ENCODE data around the gene C16orf92. TPM values are rescaled to one million over a fixed set of nuclear protein-coding genes. Genes with fewer than 3 reads are reported as not detected.
"Not testable (repeated sequence)": the region's sequence is repeated elsewhere in the genome, so short reads cannot be mapped to it uniquely, and the experiment has no call there.

Gene C16orf92
- total RNA-seq, 1 experiment from 2014 or later: not detected

DNA sequence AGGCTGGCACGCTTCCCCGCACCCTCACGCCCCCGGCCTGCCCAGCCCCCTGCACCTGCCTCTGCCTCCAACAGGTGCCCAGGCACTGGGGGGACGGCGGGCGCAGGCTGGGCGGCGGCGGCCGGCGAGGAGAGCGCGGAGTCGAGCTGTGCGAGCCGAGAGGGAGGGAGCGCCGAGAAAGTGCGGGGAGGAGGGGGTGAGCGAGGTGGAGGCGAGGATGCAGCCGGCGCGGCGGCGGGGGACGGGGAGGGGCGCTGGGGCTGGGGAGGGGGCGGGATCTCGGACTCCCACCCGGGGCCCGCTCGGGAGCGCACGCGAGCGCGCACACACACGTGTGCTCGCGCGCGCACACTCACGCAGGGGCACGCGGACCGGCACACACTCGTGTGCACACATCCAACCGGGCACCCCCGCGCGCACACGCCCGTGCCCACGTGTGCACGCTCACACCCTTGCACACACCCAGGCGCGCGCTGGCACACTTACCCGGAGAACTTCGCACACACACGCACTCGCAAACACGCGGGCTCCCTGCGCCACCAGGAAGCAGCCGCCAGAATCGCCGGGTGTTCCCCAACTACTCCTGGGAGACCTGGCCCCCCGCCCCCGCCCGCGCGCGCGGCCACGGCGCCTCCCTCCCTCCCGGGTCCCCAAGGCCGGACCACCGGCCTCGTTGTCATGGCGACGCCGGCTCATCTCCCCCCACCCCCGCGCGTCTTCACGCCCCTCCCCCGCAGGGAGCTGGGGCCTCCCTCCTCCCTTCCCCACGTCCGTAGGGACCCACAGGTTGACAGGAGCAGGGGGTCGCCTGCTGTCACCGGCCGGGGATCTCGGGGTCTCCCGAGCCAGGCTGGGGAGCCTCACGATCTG lies 11.9 kb upstream of the C16orf92 start, which contains the start of gene DOC2A:
TSS of gene DOC2A (minus strand) at position 184 of the 870 bp plus-strand sequence. CDS start 805 bp downstream, outside the sequence.
- intact Hi-C loops (cut with micrococcal nuclease; ENCODE audit: unreplicated experiment): no loop called here
- TF ChIP-seq SIN3A (IDR thresholded peaks at IDR 0.05; ENCODE audit: borderline replicate concordance, insufficient read depth, low read depth, low read length) (no peak), POLR2AphosphoS5 (IDR thresholded peaks at IDR 0.05; ENCODE audit: low read depth, low read length) (no peak), TCF7L2 (IDR thresholded peaks at IDR 0.05; ENCODE audit: low read depth, low read length) (no peak)
- TF ChIP-seq, protein P1, sequence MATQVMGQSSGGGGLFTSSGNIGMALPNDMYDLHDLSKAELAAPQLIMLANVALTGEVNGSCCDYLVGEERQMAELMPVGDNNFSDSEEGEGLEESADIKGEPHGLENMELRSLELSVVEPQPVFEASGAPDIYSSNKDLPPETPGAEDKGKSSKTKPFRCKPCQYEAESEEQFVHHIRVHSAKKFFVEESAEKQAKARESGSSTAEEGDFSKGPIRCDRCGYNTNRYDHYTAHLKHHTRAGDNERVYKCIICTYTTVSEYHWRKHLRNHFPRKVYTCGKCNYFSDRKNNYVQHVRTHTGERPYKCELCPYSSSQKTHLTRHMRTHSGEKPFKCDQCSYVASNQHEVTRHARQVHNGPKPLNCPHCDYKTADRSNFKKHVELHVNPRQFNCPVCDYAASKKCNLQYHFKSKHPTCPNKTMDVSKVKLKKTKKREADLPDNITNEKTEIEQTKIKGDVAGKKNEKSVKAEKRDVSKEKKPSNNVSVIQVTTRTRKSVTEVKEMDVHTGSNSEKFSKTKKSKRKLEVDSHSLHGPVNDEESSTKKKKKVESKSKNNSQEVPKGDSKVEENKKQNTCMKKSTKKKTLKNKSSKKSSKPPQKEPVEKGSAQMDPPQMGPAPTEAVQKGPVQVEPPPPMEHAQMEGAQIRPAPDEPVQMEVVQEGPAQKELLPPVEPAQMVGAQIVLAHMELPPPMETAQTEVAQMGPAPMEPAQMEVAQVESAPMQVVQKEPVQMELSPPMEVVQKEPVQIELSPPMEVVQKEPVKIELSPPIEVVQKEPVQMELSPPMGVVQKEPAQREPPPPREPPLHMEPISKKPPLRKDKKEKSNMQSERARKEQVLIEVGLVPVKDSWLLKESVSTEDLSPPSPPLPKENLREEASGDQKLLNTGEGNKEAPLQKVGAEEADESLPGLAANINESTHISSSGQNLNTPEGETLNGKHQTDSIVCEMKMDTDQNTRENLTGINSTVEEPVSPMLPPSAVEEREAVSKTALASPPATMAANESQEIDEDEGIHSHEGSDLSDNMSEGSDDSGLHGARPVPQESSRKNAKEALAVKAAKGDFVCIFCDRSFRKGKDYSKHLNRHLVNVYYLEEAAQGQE (IDR thresholded peaks at IDR 0.05; ENCODE audit: insufficient read depth in 1 of 2, low read depth in 2 of 2, low read length in 1 of 2): no peak
- TF ChIP-seq, protein P2, sequence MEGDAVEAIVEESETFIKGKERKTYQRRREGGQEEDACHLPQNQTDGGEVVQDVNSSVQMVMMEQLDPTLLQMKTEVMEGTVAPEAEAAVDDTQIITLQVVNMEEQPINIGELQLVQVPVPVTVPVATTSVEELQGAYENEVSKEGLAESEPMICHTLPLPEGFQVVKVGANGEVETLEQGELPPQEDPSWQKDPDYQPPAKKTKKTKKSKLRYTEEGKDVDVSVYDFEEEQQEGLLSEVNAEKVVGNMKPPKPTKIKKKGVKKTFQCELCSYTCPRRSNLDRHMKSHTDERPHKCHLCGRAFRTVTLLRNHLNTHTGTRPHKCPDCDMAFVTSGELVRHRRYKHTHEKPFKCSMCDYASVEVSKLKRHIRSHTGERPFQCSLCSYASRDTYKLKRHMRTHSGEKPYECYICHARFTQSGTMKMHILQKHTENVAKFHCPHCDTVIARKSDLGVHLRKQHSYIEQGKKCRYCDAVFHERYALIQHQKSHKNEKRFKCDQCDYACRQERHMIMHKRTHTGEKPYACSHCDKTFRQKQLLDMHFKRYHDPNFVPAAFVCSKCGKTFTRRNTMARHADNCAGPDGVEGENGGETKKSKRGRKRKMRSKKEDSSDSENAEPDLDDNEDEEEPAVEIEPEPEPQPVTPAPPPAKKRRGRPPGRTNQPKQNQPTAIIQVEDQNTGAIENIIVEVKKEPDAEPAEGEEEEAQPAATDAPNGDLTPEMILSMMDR (IDR thresholded peaks at IDR 0.05): no peak
- Histone ChIP-seq H3K36me3 (ENCODE audit: control insufficient read depth, insufficient read depth, low read length) (no peaks in the 10 kb centered on the region), H3K4me1 (ENCODE audit: control insufficient read depth, insufficient read depth, low read length) (no peaks in the 10 kb centered on the region), H3K27me3 (ENCODE audit: control insufficient read depth, insufficient read depth, low read length) (no peaks in the 10 kb centered on the region), H3K9me3 (ENCODE audit: control insufficient read depth, insufficient read depth, low read depth, low read length) (no peaks in the 10 kb centered on the region), H3K27ac (ENCODE audit: low read length) (no peak within 1 kb of the TSS), H3K4me3 (ENCODE audit: low read depth in 2 of 2, low read length in 2 of 2) (peak within 1 kb of the TSS; percentile 40 to 51)
- DNase-seq (ENCODE audit: low read depth, low spot score) (no peak), ATAC-seq (peak; percentile 67)
- in situ Hi-C loops (cut with HindIII; ENCODE audit: low pct_unique_long_range_greater_than_20kb, low sequenced_read_pairs): no loop called here
- BruUV-seq (replicated peaks): no TSS peak
- ChIA-PET CTCF (interaction anchor here (0.6 kb wide), 1 partner anchor 1030 kb away, joined by 3 read pairs; no protein-coding TSS in a partner anchor), POLR2A (interaction anchor here (0.6 kb wide), 2 partner anchors 123 to 191 kb away, joined by 6 to 8 read pairs; no protein-coding TSS in a partner anchor)

DNA sequence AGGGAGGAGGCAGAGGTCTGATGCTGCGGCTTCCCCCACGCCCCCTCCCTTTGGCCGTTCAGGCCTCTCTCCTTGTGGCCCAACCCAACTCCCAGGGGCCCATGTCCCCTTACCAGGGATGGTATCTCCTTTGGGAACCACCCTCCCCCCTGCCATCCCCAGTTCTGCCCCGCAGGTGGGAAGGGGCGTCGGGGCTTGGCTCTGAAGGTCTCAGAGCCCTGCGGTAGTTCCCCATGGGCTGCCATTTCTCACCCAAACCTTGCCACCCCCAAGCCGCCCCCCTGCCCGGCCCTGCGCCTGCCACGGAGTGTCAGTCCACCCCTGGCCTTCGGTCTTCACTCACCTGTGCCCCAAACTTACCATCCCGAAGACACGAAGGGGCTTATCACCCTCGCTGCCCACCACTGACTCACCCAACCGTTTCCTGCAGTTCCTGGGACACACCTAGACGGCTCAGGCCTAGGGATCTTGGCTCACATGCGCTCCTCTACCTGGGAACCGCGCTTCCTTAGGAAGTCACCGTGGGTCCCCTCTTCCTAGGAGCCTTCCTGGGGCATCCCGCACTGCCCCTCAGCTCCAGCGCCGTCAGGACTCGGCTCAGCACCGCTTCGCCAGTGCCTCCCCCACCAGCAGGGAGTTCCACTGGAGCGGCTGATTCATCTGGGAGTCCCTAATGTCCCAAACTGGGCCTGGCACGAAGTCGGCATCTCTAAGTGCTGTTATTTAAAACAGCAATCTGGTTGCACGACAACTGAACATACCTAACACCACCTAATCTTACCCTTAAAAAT lies 11.1 kb upstream of the C16orf92 start:
- no peak for TF ChIP-seq SIN3A (IDR thresholded peaks at IDR 0.05; ENCODE audit: borderline replicate concordance, insufficient read depth, low read depth, low read length)
- no peak for TF ChIP-seq POLR2AphosphoS5 (IDR thresholded peaks at IDR 0.05; ENCODE audit: low read depth, low read length)
- TF ChIP-seq TCF7L2 (IDR thresholded peaks at IDR 0.05; ENCODE audit: low read depth, low read length): no peak
- TF ChIP-seq, protein P1 (IDR thresholded peaks at IDR 0.05; ENCODE audit: insufficient read depth in 1 of 2, low read depth in 2 of 2, low read length in 1 of 2): no peak
- TF ChIP-seq, protein P2 (IDR thresholded peaks at IDR 0.05): no peak
- Histone ChIP-seq H3K9me3 (ENCODE audit: control insufficient read depth, insufficient read depth, low read depth, low read length) (no peaks in the 10 kb centered on the region), H3K27ac (ENCODE audit: low read length) (no peak overlapping the region), H3K4me3 (ENCODE audit: low read depth in 2 of 2, low read length in 2 of 2) (peak overlapping the region in 1 of 2 experiments; percentile 51; a peak in 1 of 4 replicates), H3K27me3 (ENCODE audit: control insufficient read depth, insufficient read depth, low read length) (no peaks in the 10 kb centered on the region), H3K4me1 (ENCODE audit: control insufficient read depth, insufficient read depth, low read length) (no peaks in the 10 kb centered on the region), H3K36me3 (ENCODE audit: control insufficient read depth, insufficient read depth, low read length) (no peaks in the 10 kb centered on the region)
- BruUV-seq (replicated peaks): no TSS peak
- POLR2A ChIA-PET: interaction anchor here (0.6 kb wide), 3 partner anchors 41 to 192 kb away, joined by 3 to 8 read pairs (median 6); no protein-coding TSS in a partner anchor
- no peak for DNase-seq (ENCODE audit: low read depth, low spot score)
- ATAC-seq: no peak
- in situ Hi-C loops (cut with HindIII; ENCODE audit: low pct_unique_long_range_greater_than_20kb, low sequenced_read_pairs): no loop called here
- CTCF ChIA-PET: interaction anchor here (0.6 kb wide), 1 partner anchor 1031 kb away, joined by 3 read pairs; no protein-coding TSS in a partner anchor
- intact Hi-C loops (cut with micrococcal nuclease; ENCODE audit: unreplicated experiment): no loop called here

DNA sequence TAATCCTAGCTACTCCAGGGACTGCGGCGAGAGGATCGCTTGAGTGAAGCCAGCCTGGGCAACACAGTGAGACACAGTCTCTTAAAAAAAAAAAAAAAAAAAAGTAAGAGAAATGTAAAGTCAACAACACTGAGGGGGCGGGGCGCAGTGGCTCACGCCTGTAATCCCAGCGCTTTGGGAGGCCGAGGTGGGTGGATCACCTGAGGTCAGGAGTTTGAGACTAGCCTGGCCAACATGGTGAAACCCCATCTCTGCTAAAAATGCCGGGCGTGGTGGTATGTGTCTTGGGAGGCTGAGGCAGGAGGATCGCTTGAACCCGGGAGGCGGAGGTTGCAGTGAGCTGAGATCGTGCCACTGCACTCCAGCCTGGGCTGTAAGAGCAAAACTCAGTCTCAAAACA lies 10.4 kb upstream of the C16orf92 start:
- intact Hi-C loops (cut with micrococcal nuclease; ENCODE audit: unreplicated experiment); H3K27me3 ChIP-seq (ENCODE audit: control insufficient read depth, insufficient read depth, low read length); H3K4me3 ChIP-seq (ENCODE audit: low read depth in 2 of 2, low read length in 2 of 2); BruUV-seq (replicated peaks); H3K9me3 ChIP-seq (ENCODE audit: control insufficient read depth, insufficient read depth, low read depth, low read length); ATAC-seq; H3K4me1 ChIP-seq (ENCODE audit: control insufficient read depth, insufficient read depth, low read length); H3K36me3 ChIP-seq (ENCODE audit: control insufficient read depth, insufficient read depth, low read length); DNase-seq (ENCODE audit: low read depth, low spot score); H3K27ac ChIP-seq (ENCODE audit: low read length); in situ Hi-C loops (cut with HindIII; ENCODE audit: low pct_unique_long_range_greater_than_20kb, low sequenced_read_pairs): not testable (repeated sequence)
- CTCF ChIA-PET: interaction anchor here (0.7 kb wide), 1 partner anchor 193 kb away, joined by 5 read pairs; no protein-coding TSS in a partner anchor
- POLR2A ChIA-PET: interaction anchor here (0.6 kb wide), 1 partner anchor 40 kb away, joined by 3 read pairs; no protein-coding TSS in a partner anchor
